Renal cortex interstitium (tissue), 11 donors: Measurements from ENCODE around the gene C6orf89. TPM values are rescaled to one million over a fixed set of nuclear protein-coding genes. Genes with fewer than 3 reads are reported as not detected.
"Not testable (repeated sequence)": the region's sequence is repeated elsewhere in the genome, so short reads cannot be mapped to it uniquely, and the experiment has no call there.

ENCODE experiments used
- DNase-seq, 11 donors: peaks; one replicate each; pipeline ENCODE4 v3.0.0-alpha.2; 2013; ENCODE audit warnings: low read depth in 9 of 11, low spot score in 4 of 11; ENCODE audit errors: extremely low read depth in 1 of 11
- polyA plus RNA-seq, 3 donors: library from polyadenylated mRNA; unstranded; fragments of 120-200 nt; gene quantifications; one replicate each; pipeline ENCODE4 v1.2.1, GENCODE V29; 2013; ENCODE audit not compliant: insufficient read length in 3 of 3

The C6orf89 gene
- polyA plus RNA-seq, 3 donors, result 43.6 to 47.4 (median 46.6) TPM

DNA sequence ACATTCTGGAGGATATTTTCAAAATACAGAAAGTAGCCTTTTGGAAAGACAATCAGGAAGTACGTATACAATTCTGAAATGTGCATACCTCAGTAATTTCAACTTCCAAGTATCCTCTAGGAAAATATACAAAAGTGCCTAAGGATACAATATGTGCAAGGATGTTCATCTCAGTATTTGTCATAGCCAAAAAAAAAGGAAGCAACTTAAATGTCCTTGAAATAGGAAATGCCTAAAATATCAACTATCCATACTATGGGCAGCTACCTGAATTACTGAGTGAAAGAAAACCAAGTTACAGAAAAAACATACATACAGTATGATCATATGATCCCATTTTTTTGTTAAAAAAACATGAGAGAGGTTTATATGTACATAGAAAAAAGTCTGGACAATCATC, 12.6 kb upstream of the C6orf89 start:
- DNase-seq, result no peak

DNA sequence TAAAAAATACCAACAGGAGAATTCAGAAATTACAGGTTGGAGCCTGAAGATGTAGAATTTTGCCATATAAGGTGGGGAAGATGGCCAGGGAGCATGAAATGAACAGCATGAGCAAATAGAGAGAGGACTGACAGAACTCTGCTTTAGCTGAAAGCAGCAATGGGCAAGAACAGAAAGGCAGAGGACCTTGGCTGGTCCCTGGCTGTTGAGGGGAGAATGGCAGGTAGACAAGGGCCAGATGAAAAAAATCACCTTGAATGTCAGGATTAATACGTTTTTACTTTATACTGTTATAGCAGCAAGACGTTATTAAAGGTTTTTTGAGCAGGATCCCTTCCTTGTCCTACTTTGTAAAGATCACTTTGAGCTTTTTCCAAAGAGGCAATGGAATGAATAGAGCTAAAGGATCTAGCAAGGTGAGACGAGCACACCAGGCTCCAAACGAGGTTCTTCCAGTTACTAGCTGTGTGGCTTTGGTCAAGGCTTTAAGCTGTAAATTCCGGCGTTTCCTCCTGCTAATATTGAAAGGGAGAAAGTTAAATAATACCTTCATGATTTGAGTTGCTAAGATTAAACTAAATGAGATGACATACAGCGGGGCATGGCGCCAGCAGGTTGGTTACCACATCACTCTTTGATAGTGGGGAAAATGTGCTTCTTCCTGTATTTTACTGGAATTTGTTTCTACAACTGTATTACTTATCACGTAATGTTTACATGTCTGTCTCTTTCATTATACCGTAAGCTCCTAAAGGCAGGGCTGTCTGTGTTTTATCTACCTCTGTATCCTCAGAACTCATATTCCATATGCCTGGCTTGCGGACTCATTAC, 11.9 kb upstream of the C6orf89 start:
- no peak for DNase-seq

DNA sequence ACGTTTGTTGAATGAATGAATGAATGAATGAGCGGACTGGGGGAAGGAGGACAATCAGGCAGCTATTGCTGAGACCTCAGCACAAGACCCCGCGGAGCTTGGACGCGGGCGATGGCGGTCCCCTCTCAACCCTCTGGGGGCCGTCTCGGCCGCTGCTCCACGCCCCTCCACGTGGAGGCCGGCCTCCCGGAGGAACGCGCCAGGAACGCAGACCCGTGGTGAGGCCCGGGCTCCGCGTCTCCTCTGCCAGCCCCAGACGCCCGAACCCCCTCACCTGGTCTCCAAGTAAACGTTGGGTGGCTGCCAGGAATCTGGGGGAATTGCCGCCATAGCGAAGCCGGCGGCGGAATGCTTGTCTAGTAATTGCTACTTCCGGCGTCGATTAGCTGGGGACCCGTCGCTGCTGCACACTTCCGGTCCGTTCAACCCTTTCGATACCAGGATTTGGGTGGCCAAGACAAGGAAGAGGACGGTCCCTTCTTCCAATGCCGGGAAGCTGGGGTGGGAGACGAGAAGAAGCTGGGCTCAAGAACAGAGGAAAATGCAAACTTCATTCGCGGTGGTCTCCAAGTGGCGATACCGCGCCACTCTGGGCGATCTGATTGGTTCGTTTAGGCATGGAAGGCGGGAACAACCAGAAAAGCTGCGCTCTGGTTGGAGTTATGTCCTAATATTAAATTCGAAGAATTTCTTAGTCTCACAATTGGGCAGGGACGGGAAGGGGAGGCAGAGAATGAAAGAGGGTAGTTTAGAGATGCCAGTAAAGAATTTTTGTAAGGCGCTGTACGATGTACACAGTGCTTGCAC, 11.1 kb upstream of the C6orf89 start, which contains the start of gene PPIL1:
Gene PPIL1, minus strand, starts transcription at position 361 of the 807 bp plus-strand sequence. Its CDS starts 31 bp downstream, at position 330.
- DNase-seq, result peak; percentile 74 to 92 (median 88)

DNA sequence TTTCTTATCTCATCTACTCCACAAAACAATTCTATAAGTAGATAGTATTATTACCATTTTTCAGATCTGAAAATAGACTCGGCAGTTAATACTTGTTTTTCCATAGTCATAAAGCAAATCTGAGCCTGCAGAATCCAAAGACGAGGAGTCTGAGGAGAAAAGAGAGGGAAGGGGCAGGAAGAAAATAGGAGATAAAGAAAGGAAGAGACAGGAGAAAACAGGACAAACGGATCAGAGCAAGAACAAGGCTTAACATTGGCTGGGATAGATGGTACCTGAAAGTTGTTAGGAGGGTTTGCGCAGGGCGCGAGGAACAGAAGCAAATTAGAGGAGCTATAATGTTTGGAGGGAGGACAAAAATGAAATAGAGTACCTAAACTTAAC, 10.5 kb upstream of the C6orf89 start:
- no peak for DNase-seq

DNA sequence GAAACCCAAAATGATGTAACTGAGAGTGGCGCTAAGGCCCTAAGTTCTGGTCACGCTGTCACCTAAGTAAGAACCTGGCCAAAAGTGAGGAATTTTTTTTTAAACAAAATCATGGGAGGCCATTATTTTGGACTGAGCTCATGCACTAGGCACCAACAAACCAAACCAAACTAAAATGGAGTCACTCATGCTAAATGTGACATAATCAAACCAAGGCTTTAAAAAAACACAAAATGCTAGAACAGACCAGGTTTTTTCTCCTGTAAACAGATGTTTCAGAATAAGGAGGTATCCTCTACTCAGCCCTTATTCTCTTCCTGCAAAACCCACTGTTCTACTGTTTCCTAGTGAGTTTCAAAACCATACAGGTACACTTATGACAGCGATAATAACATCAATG, 1.1 kb upstream of the C6orf89 start:
- no peak for DNase-seq

DNA sequence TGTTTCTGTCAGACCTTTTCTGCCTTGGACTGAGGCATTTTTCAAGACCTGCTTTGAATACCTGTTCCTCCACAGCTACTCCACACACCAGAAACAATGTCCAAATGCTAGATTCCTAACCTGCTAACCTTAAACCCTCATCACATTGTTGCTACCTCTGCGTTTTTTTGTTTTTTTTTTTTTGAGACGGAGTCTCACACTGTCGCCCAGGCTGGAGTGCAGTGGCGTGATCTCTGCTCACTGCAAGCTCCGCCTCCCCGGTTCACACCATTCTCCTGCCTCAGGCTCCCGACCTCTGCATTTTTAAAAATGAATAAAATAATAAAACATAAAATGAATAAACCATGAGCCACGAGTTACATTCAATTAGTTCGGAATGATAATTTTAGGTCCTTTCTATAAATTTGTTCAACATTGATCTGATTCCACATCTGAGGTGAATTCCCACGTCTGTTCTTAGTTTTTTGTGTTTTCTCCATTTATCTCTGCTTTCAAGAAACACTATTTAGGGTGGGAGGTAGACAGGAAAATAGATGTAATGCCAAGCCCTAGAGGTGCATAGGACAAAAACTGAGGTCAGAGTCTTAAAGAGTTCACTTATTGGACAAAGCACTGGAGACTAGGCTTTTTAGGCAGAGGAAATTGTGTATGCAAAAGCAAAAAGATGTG, 1.3 kb downstream of the C6orf89 start:
- no peak for DNase-seq

DNA sequence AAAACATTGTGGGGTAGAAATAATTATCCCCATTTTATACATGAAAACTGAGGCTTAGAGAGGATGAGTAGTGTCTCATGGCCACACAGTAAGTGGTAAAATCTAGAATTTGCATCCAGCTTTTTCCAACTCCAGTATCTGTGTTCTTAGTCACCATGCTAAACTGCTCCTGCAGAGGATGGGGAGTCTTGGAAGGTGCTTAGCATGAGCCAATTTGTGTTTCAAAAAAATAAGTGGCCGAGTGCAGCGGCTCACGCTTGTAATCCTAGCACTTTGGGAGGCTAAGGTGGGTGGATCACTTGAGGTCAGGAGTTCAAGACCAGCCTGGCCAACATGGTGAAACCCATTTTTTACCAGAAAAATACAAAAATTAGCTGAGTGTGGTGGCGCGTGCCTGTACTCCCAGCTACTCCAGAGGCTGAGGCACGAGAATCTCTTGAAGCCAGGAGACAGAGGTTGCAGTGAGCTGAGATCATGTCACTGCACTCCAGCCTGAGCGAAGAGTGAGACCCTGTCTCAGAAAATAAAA, 2.4 kb downstream of the C6orf89 start:
- DNase-seq, result no peak

DNA sequence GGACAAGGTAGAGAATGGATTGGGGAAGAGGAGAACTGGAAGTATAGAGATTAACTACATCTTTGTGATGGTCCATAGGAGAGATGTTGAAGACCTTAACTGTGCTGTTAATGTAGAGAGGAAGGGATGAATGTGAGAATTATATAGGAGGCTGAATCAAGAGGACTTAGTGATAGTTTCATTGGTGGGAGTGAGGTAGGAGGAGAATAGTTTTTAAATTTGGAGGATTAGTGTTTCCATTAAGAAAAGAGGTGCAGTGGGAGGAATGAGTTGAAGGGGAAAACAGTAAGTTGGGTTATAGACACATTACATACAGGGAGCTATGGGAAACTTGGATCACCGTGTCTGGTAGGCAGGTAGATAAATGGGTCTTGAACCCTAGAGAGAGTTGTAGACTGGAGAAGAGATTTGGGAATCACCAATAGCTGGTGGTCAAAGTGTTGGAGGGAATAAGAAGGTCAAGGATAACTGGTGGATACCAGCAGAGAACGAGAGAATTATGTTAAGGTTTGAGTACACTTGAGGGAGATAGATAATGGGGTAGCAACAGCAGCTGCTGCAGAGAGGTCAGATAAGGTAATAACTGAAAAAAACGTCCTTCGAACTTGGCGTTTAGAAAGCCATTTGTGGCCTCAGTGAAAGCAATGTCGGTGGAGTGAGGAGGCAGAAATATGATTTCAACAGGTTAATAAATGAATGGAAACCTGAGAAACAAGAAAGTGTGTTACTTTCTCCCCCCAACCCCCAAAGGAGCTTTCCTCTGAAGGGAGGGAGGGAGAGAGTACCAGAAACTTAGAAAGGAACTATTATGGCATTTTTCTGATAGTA, 3.1 kb downstream of the C6orf89 start:
- DNase-seq, result no peak

DNA sequence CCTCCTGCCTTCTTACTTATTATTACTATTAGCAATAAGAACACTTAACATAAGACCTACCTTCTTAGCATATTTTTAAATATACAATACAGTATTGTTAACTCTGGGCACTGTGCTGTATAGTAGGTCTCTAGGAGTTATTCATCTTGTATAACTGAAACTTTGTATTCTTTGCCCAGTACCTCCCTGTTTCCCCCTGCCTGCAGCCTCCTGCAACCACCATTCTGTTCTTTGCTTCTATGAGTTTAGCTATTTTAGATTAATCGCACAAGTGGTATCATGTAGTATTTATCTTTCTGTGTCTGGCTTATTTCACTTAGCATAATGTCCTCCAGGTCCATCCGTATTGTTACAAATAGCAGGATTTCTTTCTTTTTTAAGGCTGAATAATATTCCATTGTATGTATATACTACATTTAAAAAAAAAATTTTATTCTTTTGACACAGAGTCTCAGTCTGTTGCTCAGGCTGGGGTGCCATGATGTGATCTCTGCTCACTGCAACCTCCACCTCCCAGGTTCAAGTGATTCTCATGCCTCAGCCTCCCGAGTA, 4.4 kb downstream of the C6orf89 start:
- no peak for DNase-seq

DNA sequence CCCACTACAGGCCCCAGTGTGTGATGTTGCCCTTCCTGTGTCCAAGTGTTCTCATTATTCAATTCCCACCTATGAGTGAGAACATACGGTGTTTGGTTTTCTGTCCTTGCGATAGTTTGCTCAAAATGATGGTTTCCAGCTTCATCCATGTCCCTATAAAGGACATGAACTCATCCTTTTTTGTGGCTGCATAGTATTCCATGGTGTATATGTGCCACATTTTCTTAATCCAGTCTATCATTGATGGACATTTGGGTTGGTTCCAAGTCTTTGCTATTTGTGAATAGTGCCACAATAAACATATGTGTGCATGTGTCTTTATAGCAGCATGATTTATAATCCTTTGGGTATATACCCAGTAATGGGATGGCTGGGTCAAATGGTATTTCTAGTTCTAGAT, 5.4 kb downstream of the C6orf89 start:
- DNase-seq, result not testable (repeated sequence)

DNA sequence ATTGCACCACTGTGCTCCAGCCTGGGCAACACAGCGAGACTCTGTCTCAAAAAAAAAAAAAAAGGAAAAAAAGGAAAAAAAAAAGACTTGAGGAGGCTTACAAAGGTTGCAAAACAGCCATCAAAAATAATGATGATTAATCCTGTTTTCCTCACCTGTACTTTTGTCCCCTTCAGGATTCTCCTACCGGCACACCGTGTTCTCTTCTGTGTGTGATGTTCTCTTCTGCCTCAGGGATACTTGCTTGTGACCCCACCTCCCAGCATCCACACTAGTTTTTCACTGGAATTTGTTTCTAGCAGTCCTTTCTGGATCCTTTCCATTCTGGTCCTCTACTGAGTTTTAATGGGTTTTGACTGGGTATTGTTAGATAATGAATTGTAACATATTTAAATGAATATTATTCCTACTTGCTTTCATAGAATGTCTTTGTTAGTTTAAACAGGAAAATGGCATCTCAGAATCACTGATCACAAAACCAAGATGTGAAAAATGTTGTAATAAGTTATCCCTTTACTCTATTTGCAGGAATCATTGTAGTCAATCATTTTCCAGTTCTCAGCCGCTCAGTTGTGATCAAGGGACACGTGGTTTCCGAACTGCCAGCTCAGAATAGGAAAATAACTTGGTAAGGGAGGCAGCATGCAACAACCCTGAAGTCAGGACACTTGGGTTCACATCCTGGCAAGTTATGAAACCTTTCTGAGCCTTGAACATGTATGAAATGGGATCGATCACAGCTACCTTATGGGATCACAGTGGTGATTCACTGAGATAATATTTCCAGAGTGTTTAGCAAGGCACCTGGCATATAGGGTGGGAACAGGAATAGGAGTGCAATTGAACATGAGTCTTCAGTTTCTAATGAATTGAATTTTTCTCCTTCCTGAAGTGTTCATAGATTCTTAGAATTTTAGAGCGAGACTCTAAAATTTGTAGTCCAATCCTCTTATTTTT, 8.5 kb downstream of the C6orf89 start:
- DNase-seq, result no peak

DNA sequence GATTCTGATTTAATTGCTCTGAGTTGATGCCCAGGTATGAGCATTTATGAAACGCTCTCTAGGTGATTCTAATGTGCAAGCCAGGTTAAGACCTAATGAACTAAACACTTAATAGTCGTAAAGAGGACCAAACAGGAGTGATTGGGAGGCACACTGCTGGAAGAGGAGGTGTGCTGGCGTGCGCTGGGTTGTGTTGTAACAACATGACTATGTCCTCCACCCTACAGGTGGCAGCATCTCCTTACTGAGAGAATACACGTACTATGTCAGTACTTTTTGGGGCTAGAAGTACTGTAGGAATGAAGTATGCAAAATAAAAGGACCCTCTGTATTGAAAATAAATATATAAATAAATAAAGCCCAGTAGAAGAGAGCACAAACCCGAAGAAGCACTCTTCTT, 11.9 kb downstream of the C6orf89 start:
- DNase-seq, result no peak

DNA sequence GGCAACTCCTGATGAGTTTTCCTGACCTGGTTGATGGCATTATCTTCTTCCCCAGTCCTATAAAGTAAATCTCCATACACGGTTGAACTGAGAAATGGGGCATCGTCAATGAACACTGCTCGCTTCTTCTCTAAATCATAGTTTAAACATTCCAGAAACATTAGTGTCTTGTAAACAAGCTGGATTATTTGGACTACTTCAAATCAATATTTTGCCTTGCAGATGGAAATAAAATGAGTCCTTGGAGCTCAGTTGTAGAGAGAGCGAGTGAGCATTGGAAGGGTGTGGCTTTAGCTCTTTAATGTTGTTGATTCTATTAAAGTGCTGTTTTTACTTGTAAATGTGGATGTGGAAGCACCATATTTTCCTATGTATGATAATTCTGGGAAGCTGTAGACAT, 18.4 kb downstream of the C6orf89 start:
- DNase-seq, result no peak

DNA sequence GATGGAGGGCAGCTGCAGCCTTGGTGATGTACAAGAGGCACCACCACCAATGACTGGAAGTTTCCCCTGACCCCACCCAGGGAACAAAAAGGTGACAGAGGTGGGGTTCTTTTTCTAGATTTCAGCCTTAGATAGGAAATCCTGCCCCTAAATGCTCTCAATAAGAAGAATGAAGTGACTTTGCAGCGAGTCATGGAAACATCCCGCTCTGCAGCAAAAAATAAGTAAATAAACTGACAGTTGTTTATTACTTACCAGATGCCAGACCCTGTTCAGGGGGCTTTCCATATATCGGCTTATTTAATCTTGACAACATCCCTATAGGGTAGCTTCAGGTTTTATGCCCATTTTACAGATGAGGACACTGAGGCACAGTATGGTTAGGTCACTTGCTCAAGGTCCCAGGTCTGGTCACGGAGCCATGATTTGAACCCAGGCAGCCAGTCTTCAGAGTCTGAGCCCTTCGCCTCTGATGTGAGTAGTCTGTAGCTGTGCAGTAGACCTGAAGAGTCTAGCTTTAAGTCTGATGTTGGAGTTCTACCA, 19.2 kb downstream of the C6orf89 start:
- no peak for DNase-seq

DNA sequence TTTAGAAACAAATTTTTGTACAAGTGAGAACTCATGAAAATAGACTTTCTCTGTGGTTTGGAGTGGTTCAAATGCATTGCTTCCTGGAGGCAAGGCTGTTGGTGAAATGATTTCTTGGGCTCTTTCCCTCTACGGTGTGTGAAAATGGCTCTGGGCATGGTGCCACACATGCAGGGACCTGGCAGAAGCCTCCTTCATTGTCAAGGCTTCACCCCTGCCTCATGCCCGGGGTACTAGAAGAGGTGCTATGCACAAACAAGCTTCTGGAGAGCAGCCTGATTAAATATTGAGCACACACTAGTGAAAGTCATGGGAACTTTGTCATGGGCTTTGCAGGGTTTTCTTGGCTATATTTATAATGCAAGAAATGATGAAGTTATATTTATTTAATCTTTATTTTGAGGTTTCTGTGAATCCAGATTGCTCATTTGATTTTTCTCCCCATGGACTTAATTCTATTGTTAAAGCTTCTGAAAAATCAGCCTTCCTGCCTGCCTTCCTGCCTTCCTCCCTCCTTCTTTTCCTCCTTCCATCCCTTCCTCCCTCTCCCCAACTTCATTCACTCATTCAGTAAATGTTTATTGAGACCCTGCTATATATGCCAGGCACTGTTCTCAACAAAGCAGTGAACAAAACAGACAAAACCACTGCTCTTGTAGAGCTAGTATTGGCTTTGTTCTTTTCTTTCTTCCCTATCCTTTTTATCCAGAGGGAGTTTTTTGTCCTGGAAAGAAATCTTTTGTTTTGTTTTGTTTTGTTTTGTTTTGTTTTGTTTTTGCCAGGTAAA, 21.0 kb downstream of the C6orf89 start:
- DNase-seq, result no peak

DNA sequence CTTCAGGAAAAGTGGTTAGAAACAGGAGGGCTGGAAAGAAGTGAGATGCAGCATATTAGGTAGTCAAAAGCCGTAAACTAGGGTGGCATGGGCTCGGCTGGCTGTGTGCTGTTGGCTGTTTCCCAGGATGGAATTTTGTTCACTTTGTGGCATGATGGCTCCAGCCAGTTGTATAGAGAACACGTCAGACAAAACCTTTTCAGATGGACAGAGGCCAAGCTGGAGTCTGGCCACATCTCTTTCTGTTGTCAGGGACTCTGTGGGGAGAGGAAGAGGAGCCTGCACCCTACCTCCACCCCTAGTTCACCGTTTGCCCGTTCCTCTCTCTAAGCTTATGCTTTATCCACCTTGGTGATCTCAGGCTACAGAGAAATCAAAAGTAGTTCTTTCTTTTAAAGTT, 22.0 kb downstream of the C6orf89 start:
- no peak for DNase-seq
